Coronary artery (tissue), 2 donors: ENCODE measurements around the gene IRF5.

Experiments used
- DNase-seq: peaks from one replicate; pipeline ENCODE4 v3.0.0-alpha.2; 2017; ENCODE audit warnings: low spot score
- H3K27ac ChIP-seq, 2 donors: fragments of 200-600 bp; sonication (generic); one replicate each; pipeline ENCODE4 v1.5.1; 2016 to 2019
- H3K4me3 ChIP-seq: fragments of 200-600 bp; sonication (generic); 2 replicates; pipeline ENCODE4 v1.5.1; 2016; ENCODE audit warnings: mild to moderate bottlenecking, moderate library complexity
- CTCF ChIP-seq: fragments of 200-600 bp; sonication (generic); IDR thresholded peaks from one replicate; pipeline ENCODE4 v1.5.1; 2019; ENCODE audit warnings: antibody characterized with exemption

IRF5 gene

GRCh38 chr7:128932862-128933179 lies 4.9 kb upstream of the IRF5 start:
- H3K27ac ChIP-seq, result peak overlapping the region in 1 of 2 donors; percentile 10
- no peak for TF ChIP-seq CTCF
- H3K4me3 ChIP-seq, result no peak overlapping the region
- no peak for DNase-seq

GRCh38 chr7:128933180-128933891 lies 4.4 kb upstream of the IRF5 start:
- peak overlapping the region in 1 of 2 donors; percentile 10 for H3K27ac ChIP-seq
- no peak for TF ChIP-seq CTCF
- no peak overlapping the region for H3K4me3 ChIP-seq
- no peak for DNase-seq

GRCh38 chr7:128934361-128935341 lies 3.1 kb upstream of the IRF5 start:
- H3K27ac ChIP-seq, result peak overlapping the region in 1 of 2 donors; percentile 43
- no peak overlapping the region for H3K4me3 ChIP-seq
- TF ChIP-seq CTCF, result no peak
- DNase-seq, result no peak

- Histone ChIP-seq H3K4me3 (no peak overlapping the region), H3K27ac (peak overlapping the region in 1 of 2 donors; percentile 43)
- no peak for DNase-seq
- no peak for TF ChIP-seq CTCF
Measured at GRCh38 chr7:128935342-128935730, 2.4 kb upstream of the IRF5 start.

GRCh38 chr7:128936798-128937197 lies 929 bp upstream of the IRF5 start:
- Histone ChIP-seq H3K4me3 (no peak overlapping the region), H3K27ac (no peak overlapping the region)
- no peak for TF ChIP-seq CTCF
- DNase-seq, result no peak

GRCh38 chr7:128937271-128937646 lies 468 bp upstream of the IRF5 start:
- no peak for DNase-seq
- TF ChIP-seq CTCF, result no peak
- H3K4me3 ChIP-seq, result peak overlapping the region; percentile 83
- H3K27ac ChIP-seq, result peak overlapping the region in 1 of 2 donors; percentile 50
